NCI-H2196 (cell line): ENCODE measurements around the gene FAP.

ENCODE experiments used
- DNase-seq: peaks from one replicate; lab custom pipeline; 2025; ENCODE audit not compliant: unreplicated experiment; lab: John Stamatoyannopoulos, UW

The FAP gene, protein sequence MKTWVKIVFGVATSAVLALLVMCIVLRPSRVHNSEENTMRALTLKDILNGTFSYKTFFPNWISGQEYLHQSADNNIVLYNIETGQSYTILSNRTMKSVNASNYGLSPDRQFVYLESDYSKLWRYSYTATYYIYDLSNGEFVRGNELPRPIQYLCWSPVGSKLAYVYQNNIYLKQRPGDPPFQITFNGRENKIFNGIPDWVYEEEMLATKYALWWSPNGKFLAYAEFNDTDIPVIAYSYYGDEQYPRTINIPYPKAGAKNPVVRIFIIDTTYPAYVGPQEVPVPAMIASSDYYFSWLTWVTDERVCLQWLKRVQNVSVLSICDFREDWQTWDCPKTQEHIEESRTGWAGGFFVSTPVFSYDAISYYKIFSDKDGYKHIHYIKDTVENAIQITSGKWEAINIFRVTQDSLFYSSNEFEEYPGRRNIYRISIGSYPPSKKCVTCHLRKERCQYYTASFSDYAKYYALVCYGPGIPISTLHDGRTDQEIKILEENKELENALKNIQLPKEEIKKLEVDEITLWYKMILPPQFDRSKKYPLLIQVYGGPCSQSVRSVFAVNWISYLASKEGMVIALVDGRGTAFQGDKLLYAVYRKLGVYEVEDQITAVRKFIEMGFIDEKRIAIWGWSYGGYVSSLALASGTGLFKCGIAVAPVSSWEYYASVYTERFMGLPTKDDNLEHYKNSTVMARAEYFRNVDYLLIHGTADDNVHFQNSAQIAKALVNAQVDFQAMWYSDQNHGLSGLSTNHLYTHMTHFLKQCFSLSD

DNA sequence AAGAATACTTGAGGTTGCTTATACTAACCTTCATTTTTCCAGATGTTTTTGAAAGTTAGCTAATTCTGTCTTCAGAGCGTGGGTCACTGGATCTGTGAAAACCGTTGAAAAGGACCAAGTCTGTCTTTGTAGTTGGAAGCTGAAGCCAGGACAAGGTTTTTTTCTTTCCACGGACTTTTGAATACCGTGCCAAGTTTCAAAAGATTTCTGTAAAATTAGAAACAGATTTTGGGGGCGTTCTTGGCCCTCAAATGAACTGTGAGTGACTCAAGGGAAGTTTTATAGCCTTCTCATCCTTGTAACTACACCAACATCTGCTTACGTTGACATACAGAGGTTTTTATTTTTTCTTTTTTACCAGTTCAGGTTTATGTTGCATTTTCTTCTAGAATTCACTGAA, at the start of gene FAP:
TSS of gene FAP (minus strand) at position 152 of the 400 bp plus-strand sequence. CDS start at position 34, 118 bp downstream.
- DNase-seq, result no peak

DNA sequence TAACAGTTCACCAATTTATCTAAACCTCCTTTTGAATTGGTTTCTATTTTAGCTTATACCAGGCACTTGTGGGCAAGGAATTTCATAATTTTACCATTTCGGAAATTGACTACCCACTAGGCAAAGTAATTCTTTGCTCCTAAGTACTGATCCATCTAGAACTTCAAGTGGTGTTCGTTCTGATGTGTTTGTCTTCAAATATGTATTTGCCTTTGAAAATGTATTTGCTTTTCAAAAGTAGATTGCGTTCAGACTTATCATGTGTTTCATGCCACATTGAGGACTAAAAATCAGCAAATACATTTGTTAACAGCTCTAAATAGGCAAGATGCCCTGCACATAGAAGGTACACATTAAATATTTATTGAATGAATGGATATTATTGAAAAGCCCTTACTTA, 48.5 kb upstream of the FAP start:
- DNase-seq, result no peak

DNA sequence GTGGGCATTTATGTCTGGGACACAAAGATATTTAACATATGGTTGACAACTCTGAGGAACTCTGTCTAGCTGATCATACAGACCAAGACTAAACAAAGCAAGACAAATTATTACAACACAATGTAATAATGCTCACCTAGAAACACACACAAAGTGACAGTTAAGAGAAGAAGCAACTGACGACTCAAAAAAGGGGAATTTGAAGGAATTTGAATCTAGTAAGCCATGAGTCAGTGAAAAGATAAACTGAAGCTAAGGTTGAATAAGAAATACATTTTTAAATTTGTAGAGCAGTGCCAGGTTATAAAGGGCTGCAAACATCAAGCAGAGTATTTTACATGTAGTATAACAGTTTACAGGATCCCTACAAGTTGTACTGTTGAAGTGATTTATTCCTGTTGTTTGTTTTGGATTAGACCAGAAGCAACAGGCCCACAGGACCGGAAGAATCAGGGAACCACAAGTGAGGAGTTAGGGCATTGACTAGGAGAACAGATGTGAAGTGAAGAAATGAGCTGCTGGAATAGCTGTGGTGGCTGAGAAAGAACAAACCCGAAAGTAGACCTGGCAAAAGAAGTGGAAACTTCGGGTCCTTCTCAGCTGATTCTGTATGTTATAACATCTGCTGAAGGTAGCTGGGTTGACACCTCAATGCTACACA, 39.6 kb upstream of the FAP start:
- DNase-seq, result no peak

DNA sequence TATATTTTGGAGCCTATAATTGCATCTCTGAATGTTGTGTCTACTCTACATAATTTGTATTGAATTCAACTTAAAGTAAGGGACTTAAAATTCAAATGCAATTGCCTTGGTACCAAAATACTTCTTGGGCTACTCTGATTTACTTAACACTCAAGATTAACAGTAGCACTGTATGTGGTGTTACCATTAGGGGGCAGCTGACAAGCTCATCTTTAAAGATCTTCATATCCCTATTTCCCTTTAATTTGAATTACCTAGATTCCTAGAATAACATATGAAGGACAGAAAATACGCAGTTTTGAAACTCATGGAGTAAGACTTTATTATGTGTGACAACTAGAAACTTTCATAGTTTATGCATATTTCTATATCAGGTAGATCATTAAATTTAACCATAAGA, 37.4 kb upstream of the FAP start:
- no peak for DNase-seq

DNA sequence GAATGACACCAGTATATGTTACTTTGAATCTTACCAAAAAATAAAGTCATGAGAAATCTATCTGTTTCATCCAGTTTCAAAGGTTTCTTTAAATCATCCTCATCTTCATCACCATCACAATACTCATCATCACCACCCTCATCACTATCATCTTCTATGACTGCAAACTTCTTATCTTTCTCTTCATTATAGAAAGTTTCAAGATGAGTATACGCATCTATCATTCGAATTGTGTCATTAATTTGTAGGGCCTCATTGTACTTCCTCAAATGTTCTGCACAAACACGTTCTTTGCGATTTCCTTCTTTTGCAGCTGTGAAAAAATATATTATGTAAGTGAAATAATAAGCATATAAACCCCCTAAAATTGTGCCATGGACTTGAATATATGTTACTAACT, 34.1 kb upstream of the FAP start:
- no peak for DNase-seq

DNA sequence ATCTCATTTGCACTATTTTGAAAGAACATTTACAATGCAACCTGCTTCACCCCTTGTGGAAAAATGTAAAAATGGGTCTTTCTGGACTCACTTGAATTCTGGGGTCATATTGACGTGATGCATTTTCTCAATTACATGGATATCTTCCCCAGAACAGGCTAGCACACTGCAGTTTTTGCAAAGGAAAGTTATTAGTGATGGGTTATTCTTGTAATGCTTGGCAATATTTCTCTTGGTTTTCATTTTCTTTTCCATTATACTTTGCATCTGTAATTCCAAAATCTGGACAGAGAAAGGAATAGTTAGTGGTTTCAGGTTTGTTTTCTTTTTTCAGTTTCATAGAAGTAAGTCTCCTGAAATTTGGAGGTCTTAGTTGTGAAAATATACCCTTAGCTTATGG, 24.8 kb upstream of the FAP start:
- DNase-seq, result no peak

DNA sequence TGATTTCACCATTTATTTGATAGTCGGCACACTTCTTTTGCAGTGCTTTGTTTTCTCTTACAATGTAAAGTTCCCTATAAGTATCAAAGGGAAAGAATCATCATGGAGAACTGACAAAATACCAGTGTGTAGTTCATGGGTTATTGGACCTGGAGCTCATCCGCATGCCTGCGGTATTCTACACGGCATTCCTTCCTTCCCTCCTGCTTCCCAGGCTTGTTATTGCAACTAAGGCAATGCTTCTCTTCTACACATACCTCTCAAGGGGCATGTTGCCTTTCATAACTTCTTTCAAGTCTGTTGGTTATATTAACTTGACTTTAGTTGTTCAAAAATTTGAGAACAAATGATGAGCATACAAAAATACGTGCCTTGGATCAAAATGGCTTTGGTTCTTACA, 24.3 kb upstream of the FAP start:
- DNase-seq, result no peak

DNA sequence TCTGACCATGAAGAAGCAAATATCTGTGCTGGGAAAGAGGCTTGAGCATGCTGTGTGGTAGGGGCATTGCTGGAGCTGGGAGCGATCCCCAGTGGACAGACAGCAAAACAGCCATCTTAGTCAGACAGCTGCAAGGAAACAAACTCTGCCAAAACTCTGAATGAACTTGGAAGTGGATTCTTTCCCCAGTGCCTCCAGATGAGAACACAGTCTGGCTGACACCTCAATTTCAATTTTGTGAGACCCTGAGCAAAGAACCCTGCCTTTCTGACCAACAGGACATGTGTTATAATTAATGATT, 23.2 kb upstream of the FAP start:
- no peak for DNase-seq

DNA sequence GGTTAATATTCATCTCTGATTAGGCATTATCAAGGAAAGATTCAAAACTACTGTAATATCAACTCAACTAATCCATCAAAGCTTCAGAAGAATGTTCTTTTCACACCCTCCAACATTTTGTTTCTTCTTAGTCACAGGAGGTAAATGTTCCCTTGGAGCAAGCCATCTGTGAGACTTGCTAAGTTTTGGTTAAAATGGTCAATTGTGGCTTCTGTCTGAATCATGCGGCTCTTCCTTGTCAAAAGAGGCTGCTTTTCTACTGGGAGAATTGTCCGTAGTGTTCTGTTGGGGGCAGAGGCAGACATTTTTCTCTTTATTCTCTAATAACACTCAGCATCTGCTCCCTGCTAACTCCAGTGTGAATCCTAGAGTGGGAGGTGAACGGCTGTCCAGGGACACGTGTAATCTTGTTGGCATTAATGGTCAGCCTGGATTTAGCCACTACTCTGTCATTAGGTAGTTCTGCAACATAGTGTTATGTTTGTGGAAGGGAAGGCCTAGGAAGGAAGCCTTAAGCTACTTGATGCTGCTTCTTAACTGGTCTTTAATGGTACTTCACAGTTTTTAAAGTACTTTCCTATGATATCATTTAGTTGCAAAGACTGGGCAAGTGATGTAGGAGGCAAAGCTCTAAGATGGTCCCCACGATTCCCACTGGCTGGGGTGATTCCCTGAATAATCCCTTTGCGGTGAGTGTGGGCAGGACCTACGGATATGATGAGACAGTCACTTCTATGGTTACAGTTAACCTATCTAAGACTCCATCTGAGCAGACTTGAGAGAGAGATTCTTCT, 22.6 kb upstream of the FAP start:
- DNase-seq, result no peak

DNA sequence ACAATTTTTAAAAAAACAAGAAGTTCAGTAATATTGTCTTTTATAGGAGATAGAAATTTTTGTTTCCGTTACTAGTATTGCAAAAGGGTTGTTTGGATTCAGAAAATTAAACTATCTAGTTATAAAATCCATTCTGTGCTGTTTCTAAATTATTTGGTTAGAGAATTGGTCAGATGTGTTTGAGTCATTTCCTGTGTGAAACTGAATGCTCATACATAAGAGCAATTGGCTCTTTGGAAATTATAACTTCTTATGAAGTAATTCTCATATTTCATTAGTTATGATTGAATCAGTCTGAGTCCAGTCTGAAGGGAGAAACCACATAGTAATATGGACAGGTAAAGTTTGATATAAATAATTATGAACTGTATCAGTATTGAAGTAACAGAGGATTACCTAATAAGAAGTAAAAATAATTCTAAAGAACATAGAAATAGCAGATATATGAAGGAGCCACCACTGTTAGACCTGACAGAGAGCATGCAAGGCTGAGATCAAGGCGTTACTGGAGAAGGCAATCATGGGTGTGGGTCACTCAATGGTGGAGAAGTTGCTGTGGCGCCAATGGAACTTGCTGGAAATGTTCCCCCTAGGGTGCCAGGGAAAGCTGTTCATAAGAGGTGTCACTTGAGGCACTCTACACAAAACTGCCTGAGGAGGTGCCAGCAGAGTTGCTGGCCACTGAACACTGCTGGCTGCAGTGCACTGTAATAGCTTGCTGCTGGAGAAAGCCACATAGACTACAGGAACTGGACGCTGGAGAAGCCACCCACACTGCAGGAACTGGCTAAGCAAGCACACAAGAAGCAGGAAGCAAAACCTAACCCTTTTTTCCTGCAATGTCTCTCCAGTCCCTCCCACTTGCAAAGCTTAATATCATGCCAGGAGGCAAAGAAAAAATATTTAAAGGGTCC, 18.0 kb upstream of the FAP start:
- no peak for DNase-seq

DNA sequence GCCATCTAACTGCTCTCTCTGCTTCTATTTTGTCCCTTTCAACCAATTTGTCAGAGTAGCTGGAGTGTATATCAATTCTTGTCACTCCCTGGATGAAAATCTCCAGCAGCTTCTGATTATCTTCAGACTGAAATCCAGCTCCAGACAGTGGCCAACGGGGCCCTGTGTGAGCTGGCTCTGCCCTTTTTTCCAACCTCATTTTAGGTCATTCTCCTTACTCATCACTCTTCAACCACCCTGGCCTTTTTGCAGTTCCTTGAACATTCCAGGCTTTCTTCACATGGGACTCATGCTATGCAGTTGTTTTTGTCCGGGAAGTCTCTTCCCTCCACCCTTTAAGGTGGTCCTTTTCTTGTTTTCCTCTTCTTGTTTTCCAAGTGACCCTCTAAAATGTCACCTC, 15.4 kb upstream of the FAP start:
- no peak for DNase-seq

DNA sequence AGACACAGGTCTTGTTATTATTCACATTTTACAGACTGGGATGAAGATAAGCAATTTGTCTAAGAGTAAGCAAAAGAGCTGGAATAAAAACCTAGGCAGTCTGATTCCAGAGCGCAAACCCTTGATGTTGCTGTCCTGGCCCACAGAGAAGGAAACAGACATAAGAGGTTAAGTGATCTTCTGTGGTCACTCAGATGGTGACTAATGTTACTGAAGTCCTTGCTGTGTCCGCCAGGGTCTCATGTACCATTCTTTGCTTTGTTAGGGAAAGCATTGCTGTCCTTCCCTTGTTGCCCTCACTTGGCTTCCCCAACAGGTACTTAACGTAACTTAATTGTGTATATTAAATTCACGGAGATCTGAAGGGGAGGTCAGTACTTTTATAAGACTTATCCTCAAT, 14.9 kb upstream of the FAP start:
- no peak for DNase-seq

DNA sequence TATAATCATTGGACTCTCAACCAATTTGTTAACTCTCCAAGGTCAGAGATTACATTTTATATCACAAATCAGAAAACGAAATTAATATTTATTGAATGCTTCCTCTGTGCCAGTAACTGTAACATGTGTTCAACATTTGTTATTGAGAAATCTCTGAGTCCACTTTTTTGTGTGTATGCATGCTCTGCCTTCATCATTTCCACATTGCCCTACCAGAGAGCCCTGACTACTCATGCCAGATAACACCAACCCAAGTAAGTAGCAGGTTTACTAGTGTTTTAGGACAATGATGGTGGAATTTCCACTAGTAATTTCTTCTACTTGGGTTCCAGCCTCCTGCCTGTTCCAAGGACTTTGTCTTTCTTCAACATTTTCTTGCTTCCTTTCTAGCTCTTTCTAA, 14.2 kb upstream of the FAP start:
- DNase-seq, result no peak

DNA sequence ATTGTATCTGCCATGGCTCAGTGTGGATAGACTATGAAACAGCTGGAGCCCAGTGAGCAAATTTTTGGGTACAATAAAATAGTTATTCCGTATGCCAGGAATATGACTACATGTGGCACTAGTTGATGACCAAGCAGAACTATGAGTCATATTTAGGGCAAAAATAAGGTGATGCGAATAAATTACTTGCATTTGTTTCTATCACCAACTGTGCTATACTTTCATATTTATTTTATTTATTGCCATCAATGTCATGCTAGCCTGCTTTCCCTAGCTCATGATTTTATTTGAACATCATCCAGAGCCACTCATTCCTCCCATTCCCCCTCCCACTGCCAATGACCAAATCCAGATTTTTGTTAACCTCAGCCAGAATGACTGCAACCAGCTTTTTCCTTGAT, 13.3 kb upstream of the FAP start:
- DNase-seq, result no peak

DNA sequence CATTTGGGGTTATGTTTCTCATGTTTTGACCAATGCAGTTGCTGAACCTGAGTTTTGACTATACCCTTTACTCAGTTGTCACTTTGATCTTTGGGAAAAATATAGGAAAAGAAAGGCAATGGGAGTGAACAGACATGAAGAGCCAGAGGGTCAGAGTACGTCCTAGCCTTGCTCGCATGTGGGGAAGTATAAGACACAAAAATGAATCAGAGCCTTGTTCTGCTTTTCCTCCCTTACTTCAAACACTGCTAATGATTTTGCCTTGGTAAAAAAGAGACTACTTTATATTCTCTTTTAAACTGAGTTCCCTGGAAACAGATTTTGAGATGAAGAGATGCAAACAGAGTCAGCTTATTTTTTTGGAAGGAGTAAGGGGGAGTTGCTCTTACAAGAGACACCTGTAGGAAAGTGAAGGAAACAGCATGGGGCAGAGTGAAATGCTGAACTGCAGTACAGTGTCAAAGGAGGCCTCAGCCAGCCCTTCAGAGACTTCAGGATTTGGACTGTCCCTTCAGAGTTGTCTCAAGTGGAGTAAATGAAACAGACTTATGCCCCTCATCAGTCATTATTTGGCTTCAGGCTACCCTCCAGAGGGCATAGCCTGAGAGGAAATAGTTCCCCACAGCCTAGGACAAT, 11.1 kb upstream of the FAP start:
- no peak for DNase-seq

DNA sequence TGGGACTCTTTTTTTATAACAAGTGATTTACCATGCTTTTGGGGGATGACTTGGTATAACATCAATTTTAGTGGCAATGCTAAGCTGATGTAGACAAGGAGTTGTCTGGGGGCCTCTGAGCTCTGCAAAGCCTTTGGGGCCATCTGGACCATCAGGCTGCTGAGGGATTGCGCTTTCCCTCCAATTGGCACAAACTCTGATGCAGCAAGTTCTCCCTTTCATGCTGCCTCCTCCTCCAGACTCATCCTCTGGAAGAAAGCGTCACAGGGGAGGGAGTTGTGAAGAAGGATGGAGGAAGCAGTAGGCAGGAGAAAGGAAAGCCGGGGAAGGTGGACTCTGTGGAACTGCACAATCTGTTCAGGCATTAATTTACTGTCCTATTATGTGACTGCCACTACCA, 10.2 kb upstream of the FAP start:
- DNase-seq, result no peak

DNA sequence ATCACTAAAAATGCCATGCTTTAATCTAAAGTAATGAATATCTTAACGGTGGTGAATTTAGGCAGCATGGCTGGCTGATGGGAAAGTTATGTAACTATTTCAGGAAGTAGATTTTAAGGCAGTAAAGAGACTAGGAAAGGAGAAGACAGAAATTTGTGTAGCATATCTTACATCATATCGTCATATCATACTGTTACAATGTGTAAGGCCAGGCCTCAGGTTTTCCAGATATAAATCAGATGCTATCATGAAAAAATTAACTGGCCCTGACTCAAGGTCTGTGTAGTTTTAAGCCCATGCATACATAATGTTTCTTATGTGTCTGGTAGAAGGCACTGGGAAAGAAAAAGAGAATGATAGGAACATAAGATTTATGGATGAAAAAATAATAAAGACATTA, 8.9 kb upstream of the FAP start:
- DNase-seq, result no peak

DNA sequence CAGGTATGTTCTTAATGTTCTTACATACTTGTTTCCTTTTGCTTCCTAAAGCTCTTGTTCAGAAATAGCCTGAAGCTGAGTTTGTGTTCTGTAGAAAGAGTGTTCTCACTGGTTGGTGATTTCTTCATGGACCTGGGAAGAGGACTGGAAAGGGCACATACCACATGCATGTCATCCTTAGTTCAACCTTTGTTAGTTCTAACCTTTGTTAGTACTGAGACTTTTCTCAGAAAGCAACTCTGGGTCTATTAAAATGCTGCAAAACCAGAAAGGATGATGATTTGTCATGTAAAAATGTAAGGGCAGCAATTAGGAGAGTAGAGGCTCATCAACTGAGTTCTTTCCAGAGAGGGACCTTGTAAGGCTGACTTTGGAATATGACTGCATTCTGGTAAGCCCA, 2.5 kb upstream of the FAP start:
- no peak for DNase-seq

DNA sequence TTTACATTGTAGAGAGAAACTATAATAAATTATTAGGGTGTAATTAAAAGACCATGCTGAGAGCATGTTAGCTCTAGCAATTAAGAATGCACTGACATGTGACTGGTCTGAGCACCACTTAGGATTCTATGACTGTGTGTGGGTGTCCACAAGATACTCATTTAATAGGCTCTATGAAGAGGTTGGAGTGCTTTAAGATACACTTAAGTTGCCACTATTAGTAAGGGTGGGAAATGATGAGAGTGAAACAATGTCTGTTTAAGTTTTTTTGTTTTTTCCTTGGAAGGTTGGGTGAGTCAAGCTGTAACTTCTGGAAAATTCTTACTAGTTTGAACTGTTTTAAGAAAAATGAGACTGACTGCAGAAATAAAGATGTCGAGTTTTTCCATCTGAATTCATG, 1.8 kb upstream of the FAP start:
- DNase-seq, result no peak

DNA sequence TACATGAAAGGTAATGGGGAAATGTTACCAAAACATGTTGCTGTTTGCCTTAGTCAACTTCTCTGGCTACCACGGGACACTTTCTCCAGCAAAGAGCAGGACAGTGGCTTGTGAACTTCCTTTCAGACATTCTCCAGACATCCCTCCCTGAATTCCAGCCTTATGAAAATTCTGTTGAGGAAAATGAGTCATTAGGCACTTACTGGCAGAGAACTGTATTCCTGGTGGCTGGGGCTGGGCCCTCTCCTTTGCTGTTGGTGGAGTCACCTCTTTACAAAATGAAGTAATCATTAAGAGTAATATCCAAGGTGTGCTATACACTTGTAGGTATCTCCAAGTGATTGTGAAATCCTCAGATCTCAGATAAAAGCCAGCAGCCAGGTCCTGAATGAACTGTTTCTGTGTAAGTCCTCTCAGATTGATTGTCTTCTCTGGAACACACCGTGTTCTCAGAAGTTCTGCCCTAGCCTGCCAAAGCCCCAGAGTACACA, 1.3 kb upstream of the FAP start:
- no peak for DNase-seq
